ENCODE data around the gene B3GNT9. TPM values are rescaled to one million over a fixed set of nuclear protein-coding genes. Genes with fewer than 3 reads are reported as not detected.

B3GNT9 gene
- total and polyA plus RNA-seq, 4 experiments from 2014 or later: 10.0 to 11.8 (median 10.2) TPM

DNA sequence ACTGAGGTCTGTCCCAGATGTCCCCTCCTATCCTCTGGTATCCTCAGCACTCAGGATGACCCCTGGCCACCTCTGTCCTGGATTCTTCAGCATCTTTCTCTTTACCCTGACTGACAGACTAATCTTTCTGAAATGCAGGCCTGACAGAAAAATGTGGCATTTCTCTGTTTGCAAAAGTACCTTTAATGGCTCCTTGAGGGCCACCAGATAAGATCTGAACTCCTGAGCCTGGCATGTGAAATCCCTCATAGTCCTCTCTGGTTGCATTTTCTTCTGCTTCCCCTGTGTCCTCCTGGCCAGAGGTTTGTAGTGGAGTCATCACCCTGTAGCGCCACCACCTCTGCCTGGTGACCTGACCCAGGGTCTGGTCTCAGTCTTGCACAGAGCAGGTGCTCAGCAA is 46.1 kb upstream of the B3GNT9 start:
- intact Hi-C loops (cut with micrococcal nuclease): no loop called here
- peaks cover 22 to 70% of the 10 kb centered on the region in 2 donors for H3K36me3 Mint-ChIP-seq

GRCh38 chr16:67195676-67196075 is 44.9 kb upstream of the B3GNT9 start:
- H3K9me3 ChIP-seq (ENCODE audit: control insufficient read depth in 1 of 2, low read length in 2 of 2): no peaks in the 10 kb centered on the region
- peaks cover 0 to 2% (median 0%) of the 10 kb centered on the region in 8 donors for H3K9me3 Mint-ChIP-seq
- H3K27me3 Mint-ChIP-seq: no peaks in the 10 kb centered on the region
- peaks cover 54% of the 10 kb centered on the region for H3K36me3 ChIP-seq (ENCODE audit: insufficient read depth, low read length)
- H3K4me1 Mint-ChIP-seq: peaks cover 24 to 59% (median 44%) of the 10 kb centered on the region in 4 donors
- H3K27ac Mint-ChIP-seq: peak overlapping the region in 2 of 7 donors; percentile 35 to 71
- H3K4me3 Mint-ChIP-seq: peak overlapping the region in 1 of 8 donors; percentile 10
- no peaks in the 10 kb centered on the region for H3K27me3 ChIP-seq (ENCODE audit: insufficient read depth, low read length)
- CTCF ChIA-PET (ENCODE audit: partially characterized antibody): no interaction called here
- H3K36me3 Mint-ChIP-seq: peaks cover 22 to 68% of the 10 kb centered on the region in 2 donors
- intact Hi-C loops (cut with micrococcal nuclease): no loop called here
- peaks cover 30% of the 10 kb centered on the region for H3K4me1 ChIP-seq (ENCODE audit: insufficient read depth, low read length)
- POLR2A ChIA-PET (ENCODE audit: partially characterized antibody): interaction anchor here (1.1 to 1.4 kb wide), 2 partner anchors 36 to 49 kb away, joined by 4 to 6 read pairs; no protein-coding TSS in a partner anchor
- H3K4me3 ChIP-seq (ENCODE audit: low read length in 2 of 2): no peak overlapping the region
- no peak overlapping the region for H3K27ac ChIP-seq (ENCODE audit: low read depth, low read length)
- DNase-seq: peak in 1 of 5 donors; percentile 4

More for the DNA sequence above, 46.1 kb upstream of the B3GNT9 start:
- H3K27ac ChIP-seq (ENCODE audit: low read depth, low read length): no peak overlapping the region
- DNase-seq: no peak
- ChIA-PET CTCF (ENCODE audit: partially characterized antibody) (interaction anchor here (1.3 kb wide), 1 partner anchor 47 kb away, joined by 3 read pairs; no protein-coding TSS in a partner anchor), POLR2A (ENCODE audit: partially characterized antibody) (interaction anchor here (1.4 to 3.5 kb wide), 2 partner anchors 30 to 48 kb away, joined by 6 to 11 read pairs; partner anchors contain the start of gene TMEM208)
- Mint-ChIP-seq H3K4me3 (peak overlapping the region in 1 of 8 donors; percentile 73), H3K4me1 (peaks cover 17 to 52% (median 37%) of the 10 kb centered on the region in 4 donors), H3K9me3 (peaks cover 0 to 2% (median 0%) of the 10 kb centered on the region in 8 donors), H3K27me3 (no peaks in the 10 kb centered on the region), H3K27ac (peak overlapping the region in 3 of 7 donors; percentile 42 to 77 (median 71))
- H3K4me3 ChIP-seq (ENCODE audit: low read length in 2 of 2): no peak overlapping the region
- peaks cover 20% of the 10 kb centered on the region for H3K4me1 ChIP-seq (ENCODE audit: insufficient read depth, low read length)
- no peaks in the 10 kb centered on the region for H3K9me3 ChIP-seq (ENCODE audit: control insufficient read depth in 1 of 2, low read length in 2 of 2)
- H3K27me3 ChIP-seq (ENCODE audit: insufficient read depth, low read length): no peaks in the 10 kb centered on the region
- peaks cover 60% of the 10 kb centered on the region for H3K36me3 ChIP-seq (ENCODE audit: insufficient read depth, low read length)

- intact Hi-C loops (cut with micrococcal nuclease): no loop called here
- Mint-ChIP-seq H3K36me3 (peaks cover 22 to 58% of the 10 kb centered on the region in 2 donors), H3K4me3 (peak overlapping the region in 7 of 8 donors; percentile 86 to 96 (median 89)), H3K27me3 (no peaks in the 10 kb centered on the region), H3K4me1 (peaks cover 24 to 59% (median 44%) of the 10 kb centered on the region in 4 donors), H3K27ac (peak overlapping the region in 6 of 7 donors; percentile 74 to 94 (median 85)), H3K9me3 (peaks cover 0 to 2% (median 0%) of the 10 kb centered on the region in 8 donors)
- no peak overlapping the region for H3K4me3 ChIP-seq (ENCODE audit: low read length in 2 of 2)
- H3K36me3 ChIP-seq (ENCODE audit: insufficient read depth, low read length): peaks cover 49% of the 10 kb centered on the region
- peak in 1 of 5 donors; percentile 32 for DNase-seq
- no peaks in the 10 kb centered on the region for H3K27me3 ChIP-seq (ENCODE audit: insufficient read depth, low read length)
- peak overlapping the region; percentile 80 for H3K27ac ChIP-seq (ENCODE audit: low read depth, low read length)
- peaks cover 30% of the 10 kb centered on the region for H3K4me1 ChIP-seq (ENCODE audit: insufficient read depth, low read length)
- ChIA-PET CTCF (ENCODE audit: partially characterized antibody) (interaction anchor here (1.0 to 1.4 kb wide), 3 partner anchors 9 to 216 kb away, joined by 3 to 5 read pairs (median 4); no protein-coding TSS in a partner anchor), POLR2A (ENCODE audit: partially characterized antibody) (interaction anchor here (0.8 to 2.4 kb wide), 6 partner anchors 29 to 261 kb away, joined by 3 to 9 read pairs (median 6); partner anchors contain the start of genes HSF4 and TMEM208)
- H3K9me3 ChIP-seq (ENCODE audit: control insufficient read depth in 1 of 2, low read length in 2 of 2): no peaks in the 10 kb centered on the region
These were observed 43.5 kb upstream of the B3GNT9 start for GRCh38 chr16:67194260-67194659.

DNA sequence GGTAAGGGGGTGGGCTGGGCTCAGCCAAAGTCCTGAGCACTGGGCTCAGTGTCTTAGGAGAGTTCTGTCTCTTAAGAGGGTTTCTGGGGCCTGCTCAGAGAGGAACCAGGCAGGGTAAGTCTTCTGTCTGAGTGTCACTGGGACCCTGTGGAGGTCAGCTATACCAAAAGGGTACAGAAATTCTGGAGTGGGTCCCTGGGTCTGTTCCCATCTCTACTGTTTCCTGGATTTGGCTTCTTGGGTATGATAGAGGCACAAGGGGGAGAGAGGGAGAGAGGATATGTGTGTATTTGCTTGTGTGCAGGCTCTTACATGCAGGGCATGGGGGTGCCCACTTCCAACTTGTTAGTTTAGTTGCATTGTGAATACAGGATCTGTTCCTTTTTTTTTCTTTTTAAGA is 42.7 kb upstream of the B3GNT9 start:
- H3K27ac Mint-ChIP-seq: peak overlapping the region; percentile 74 to 94 (median 86)
- CTCF ChIA-PET (ENCODE audit: partially characterized antibody): interaction anchor here (0.8 to 1.7 kb wide), 4 partner anchors 8 to 38 kb away, joined by 3 to 5 read pairs (median 4); partner anchors contain the start of gene NOL3
- peak overlapping the region; percentile 80 for H3K27ac ChIP-seq (ENCODE audit: low read depth, low read length)
- H3K9me3 ChIP-seq (ENCODE audit: control insufficient read depth in 1 of 2, low read length in 2 of 2): no peaks in the 10 kb centered on the region
- POLR2A ChIA-PET (ENCODE audit: partially characterized antibody): interaction anchor here (1.1 to 2.4 kb wide), 11 partner anchors 9 to 260 kb away, joined by 3 to 15 read pairs (median 6); partner anchors contain the start of genes HSF4 and TMEM208
- peaks cover 30% of the 10 kb centered on the region for H3K4me1 ChIP-seq (ENCODE audit: insufficient read depth, low read length)
- peak overlapping the region; percentile 86 to 96 (median 90) for H3K4me3 Mint-ChIP-seq
- peaks cover 0 to 2% (median 0%) of the 10 kb centered on the region in 8 donors for H3K9me3 Mint-ChIP-seq
- peaks cover 22 to 58% of the 10 kb centered on the region in 2 donors for H3K36me3 Mint-ChIP-seq
- no peaks in the 10 kb centered on the region for H3K27me3 Mint-ChIP-seq
- H3K36me3 ChIP-seq (ENCODE audit: insufficient read depth, low read length): peaks cover 47% of the 10 kb centered on the region
- H3K4me3 ChIP-seq (ENCODE audit: low read length in 2 of 2): no peak overlapping the region
- peaks cover 24 to 59% (median 44%) of the 10 kb centered on the region in 4 donors for H3K4me1 Mint-ChIP-seq
- no peaks in the 10 kb centered on the region for H3K27me3 ChIP-seq (ENCODE audit: insufficient read depth, low read length)
- intact Hi-C loops (cut with micrococcal nuclease): loop anchor here (2.0 kb wide), 2 partner anchors 33 to 53 kb away; partner anchors contain the start of genes FHOD1 and TMEM208
- no peak for DNase-seq

- peaks cover 24 to 53% (median 41%) of the 10 kb centered on the region in 4 donors for H3K4me1 Mint-ChIP-seq
- peak overlapping the region; percentile 86 to 96 (median 90) for H3K4me3 Mint-ChIP-seq
- Histone ChIP-seq H3K27me3 (ENCODE audit: insufficient read depth, low read length) (no peaks in the 10 kb centered on the region), H3K4me3 (ENCODE audit: low read length in 2 of 2) (peak overlapping the region; percentile 84 to 87), H3K36me3 (ENCODE audit: insufficient read depth, low read length) (peaks cover 41% of the 10 kb centered on the region), H3K27ac (ENCODE audit: low read depth, low read length) (peak overlapping the region; percentile 80), H3K4me1 (ENCODE audit: insufficient read depth, low read length) (peaks cover 30% of the 10 kb centered on the region), H3K9me3 (ENCODE audit: control insufficient read depth in 1 of 2, low read length in 2 of 2) (no peaks in the 10 kb centered on the region)
- CTCF ChIA-PET (ENCODE audit: partially characterized antibody): interaction anchor here (0.8 to 1.7 kb wide), 6 partner anchors 10 to 38 kb away, joined by 3 to 4 read pairs (median 4); partner anchors contain the start of genes FBXL8, NOL3 and TRADD
- H3K36me3 Mint-ChIP-seq: peaks cover 22 to 51% of the 10 kb centered on the region in 2 donors
- peak in 2 of 5 donors; percentile 30 to 61 for DNase-seq
- POLR2A ChIA-PET (ENCODE audit: partially characterized antibody): interaction anchor here (0.7 to 2.4 kb wide), 17 partner anchors 9 to 300 kb away, joined by 3 to 15 read pairs (median 5); partner anchors contain the start of genes HSF4 and TMEM208
- peak overlapping the region; percentile 74 to 94 (median 87) for H3K27ac Mint-ChIP-seq
- H3K27me3 Mint-ChIP-seq: no peaks in the 10 kb centered on the region
- intact Hi-C loops (cut with micrococcal nuclease): loop anchor here (2.0 kb wide), 2 partner anchors 34 to 54 kb away; partner anchors contain the start of genes FHOD1 and TMEM208
- H3K9me3 Mint-ChIP-seq: peaks cover 0 to 2% (median 0%) of the 10 kb centered on the region in 8 donors
These were observed 42.1 kb upstream of the B3GNT9 start for GRCh38 chr16:67192781-67193361.

- H3K27ac Mint-ChIP-seq: peak within 1 kb of the TSS; percentile 84 to 95 (median 91)
- no peaks in the 10 kb centered on the region for H3K9me3 ChIP-seq (ENCODE audit: control insufficient read depth in 1 of 2, low read length in 2 of 2)
- ChIA-PET CTCF (ENCODE audit: partially characterized antibody) (interaction anchor here (1.1 to 1.7 kb wide), 4 partner anchors 9 to 35 kb away, joined by 3 to 4 read pairs (median 4); partner anchors contain the start of genes FBXL8 and TRADD), POLR2A (ENCODE audit: partially characterized antibody) (interaction anchor here (0.7 to 2.4 kb wide), 16 partner anchors 10 to 299 kb away, joined by 3 to 15 read pairs (median 4); partner anchors contain the start of genes HSF4 and TMEM208)
- H3K36me3 ChIP-seq (ENCODE audit: insufficient read depth, low read length): peaks cover 34% of the 10 kb centered on the region
- intact Hi-C loops (cut with micrococcal nuclease): loop anchor here (2.0 kb wide), 2 partner anchors 35 to 55 kb away; partner anchors contain the start of genes FHOD1 and TMEM208
- H3K27me3 Mint-ChIP-seq: no peaks in the 10 kb centered on the region
- peaks cover 17 to 44% of the 10 kb centered on the region in 2 donors for H3K36me3 Mint-ChIP-seq
- no peaks in the 10 kb centered on the region for H3K27me3 ChIP-seq (ENCODE audit: insufficient read depth, low read length)
- H3K9me3 Mint-ChIP-seq: peaks cover 0 to 2% (median 0%) of the 10 kb centered on the region in 8 donors
- H3K4me3 ChIP-seq (ENCODE audit: low read length in 2 of 2): peak within 1 kb of the TSS; percentile 84 to 87
- H3K27ac ChIP-seq (ENCODE audit: low read depth, low read length): peak within 1 kb of the TSS; percentile 80
- peak within 1 kb of the TSS; percentile 86 to 96 (median 90) for H3K4me3 Mint-ChIP-seq
- peak; percentile 80 to 85 (median 83) for DNase-seq
- H3K4me1 ChIP-seq (ENCODE audit: insufficient read depth, low read length): peaks cover 30% of the 10 kb centered on the region
- peaks cover 24 to 50% (median 41%) of the 10 kb centered on the region in 4 donors for H3K4me1 Mint-ChIP-seq
These were observed 41.3 kb upstream of the B3GNT9 start, which contains the start of gene E2F4 for GRCh38 chr16:67191995-67192681. TSS of gene E2F4 (plus strand) at chr16:67192155. CDS start at chr16:67192228, 73 bp downstream.

Data from CD4-positive, alpha-beta memory T cell (primary cell).